GM23248 (cell line): ENCODE data around the gene RAD21L1. TPM values are rescaled to one million over a fixed set of nuclear protein-coding genes. Genes with fewer than 3 reads are reported as not detected.
"Not testable (repeated sequence)": the region's sequence is repeated elsewhere in the genome, so short reads cannot be mapped to it uniquely, and the experiment has no call there.

Experiments used
- DNase-seq: peaks from one replicate; pipeline ENCODE4 v3.0.0-alpha.2; 2015
- H2AFZ ChIP-seq: fragments of 200-600 bp; sonication (generic); 2 replicates; pipeline ENCODE4 v1.6.1; 2016; ENCODE audit warnings: antibody characterized with exemption
- H3F3A ChIP-seq: fragments of 200-600 bp; sonication (generic); 2 replicates; pipeline ENCODE4 v1.6.1; 2016; ENCODE audit warnings: mild to moderate bottlenecking, antibody characterized with exemption, mixed run types; ENCODE audit not compliant: insufficient read depth
- H3K27ac ChIP-seq: fragments of 200-600 bp; sonication (generic); 2 replicates; pipeline ENCODE4 v1.5.1; 2016; ENCODE audit warnings: mild to moderate bottlenecking
- H3K27me3 ChIP-seq: fragments of 200-600 bp; sonication (generic); replicated peaks from 2 replicates; pipeline ENCODE4 v1.6.1; 2016; ENCODE audit warnings: mild to moderate bottlenecking; ENCODE audit not compliant: insufficient read depth
- H3K36me3 ChIP-seq: fragments of 200-600 bp; sonication (generic); 2 replicates; pipeline ENCODE4 v1.6.1; 2016; ENCODE audit warnings: low read depth, mild to moderate bottlenecking
- H3K4me1 ChIP-seq: fragments of 200-600 bp; sonication (generic); 2 replicates; pipeline ENCODE4 v1.6.1; 2016; ENCODE audit warnings: mild to moderate bottlenecking; ENCODE audit not compliant: insufficient read depth
- H3K4me2 ChIP-seq: fragments of 200-600 bp; sonication (generic); one replicate; pipeline ENCODE4 v1.6.1; 2016; ENCODE audit warnings: mild to moderate bottlenecking; ENCODE audit not compliant: unreplicated experiment
- H3K4me3 ChIP-seq: fragments of 200-600 bp; sonication (generic); 2 replicates; pipeline ENCODE4 v1.5.1; 2016; ENCODE audit warnings: mild to moderate bottlenecking
- H3K79me2 ChIP-seq: fragments of 200-600 bp; sonication (generic); 2 replicates; pipeline ENCODE4 v1.6.1; 2016; ENCODE audit warnings: mild to moderate bottlenecking; ENCODE audit not compliant: insufficient read depth
- H3K9ac ChIP-seq: fragments of 200-600 bp; sonication (generic); 2 replicates; pipeline ENCODE4 v1.6.1; 2016; ENCODE audit warnings: mild to moderate bottlenecking
- H3K9me2 ChIP-seq: fragments of 200-600 bp; sonication (generic); 2 replicates; pipeline ENCODE4 v1.6.1; 2016; ENCODE audit warnings: mixed run types, mild to moderate bottlenecking, moderate library complexity; ENCODE audit not compliant: insufficient read depth
- H3K9me3 ChIP-seq: fragments of 200-600 bp; sonication (generic); one replicate; pipeline ENCODE4 v1.6.1; 2017; ENCODE audit warnings: low read depth
- H4K20me1 ChIP-seq: fragments of 200-600 bp; sonication (generic); 2 replicates; pipeline ENCODE4 v1.6.0; 2016; ENCODE audit not compliant: insufficient read depth
- EZH2 ChIP-seq: fragments of 200-600 bp; sonication (generic); IDR thresholded peaks from 2 replicates; pipeline ENCODE4 v1.6.1; 2018; ENCODE audit warnings: antibody characterized with exemption, mild to moderate bottlenecking; ENCODE audit not compliant: insufficient read depth, poor library complexity, severe bottlenecking
- EZH2phosphoT487 ChIP-seq: fragments of 200-600 bp; sonication (generic); IDR thresholded peaks from 2 replicates; pipeline ENCODE4 v1.6.1; 2018; ENCODE audit warnings: antibody characterized with exemption, moderate library complexity, mild to moderate bottlenecking, low read depth; ENCODE audit not compliant: insufficient read depth
- WGBS, 2 experiments: methylation state at CpG; one replicate each; pipeline ENCODE4 v1.1.6; 2015 to 2017; ENCODE audit warnings: low lambda C conversion rate in 2 of 2, low coverage in 1 of 2; ENCODE audit errors: missing lambda C conversion rate in 2 of 2; 5-methylcytosine and 5-hydroxymethylcytosine counted together
- in situ Hi-C: fragments of 300-500 bp; cut with MboI; formaldehyde crosslinking; loops from 2 replicates; pipeline ENCODE4 v1.15.0; 2020
- polyA plus RNA-seq: library from polyadenylated mRNA; unstranded; fragments of >200 nt; fragmentation: Nextera tagmentation; extraction: Ambion mirVana; gene quantifications from 2 replicates; pipeline ENCODE4 v1.2.1, GENCODE V29; 2016
- total RNA-seq: library from RNA; depleted of rRNA; stranded (reverse); fragments of >200 nt; shearing (Covaris generic); gene quantifications from 2 replicates; pipeline ENCODE4 v1.2.3, GENCODE V29; 2014

Gene RAD21L1
- total and polyA plus RNA-seq, 2 experiments from 2014 or later: 0.16 TPM; not detected in 1

GRCh38 chr20:1212607-1213396, 13.0 kb upstream of the RAD21L1 start:
- H4K20me1 ChIP-seq: no peaks in the 10 kb centered on the region
- no peaks in the 10 kb centered on the region for H3K36me3 ChIP-seq
- TF ChIP-seq EZH2phosphoT487 (no peak), EZH2 (no peak)
- no peaks in the 10 kb centered on the region for H3K9me2 ChIP-seq
- in situ Hi-C loops: loop anchor here (25.0 kb wide), 1 partner anchor 401 kb away; no protein-coding TSS in a partner anchor
- H3K4me1 ChIP-seq: no peaks in the 10 kb centered on the region
- peak overlapping the region; percentile 74 for H2AFZ ChIP-seq
- no peaks in the 10 kb centered on the region for H3K79me2 ChIP-seq
- WGBS, 2 experiments: 11% methylated on average over 21 of the region's 21 CpGs
- peak; percentile 92 for DNase-seq
- H3K9ac ChIP-seq: no peak overlapping the region
- H3K4me3 ChIP-seq: peak overlapping the region; percentile 39; the same call in 1 of the 2 replicates
- H3K27me3 ChIP-seq: peaks cover 17% of the 10 kb centered on the region; the same call in 1 of the 2 replicates
- H3K9me3 ChIP-seq: no peaks in the 10 kb centered on the region
- H3K27ac ChIP-seq: no peak overlapping the region
- no peaks in the 10 kb centered on the region for H3F3A ChIP-seq
- peak overlapping the region; percentile 71 for H3K4me2 ChIP-seq

GRCh38 chr20:1214838-1215261, 11.0 kb upstream of the RAD21L1 start:
- no peak overlapping the region for H3K9ac ChIP-seq
- H3K9me3 ChIP-seq: no peaks in the 10 kb centered on the region
- no peaks in the 10 kb centered on the region for H3K79me2 ChIP-seq
- peaks cover 2% of the 10 kb centered on the region; the same call in 1 of the 2 replicates for H3K27me3 ChIP-seq
- TF ChIP-seq EZH2: no peak
- TF ChIP-seq EZH2phosphoT487: no peak
- DNase-seq: no peak
- no peaks in the 10 kb centered on the region for H3K4me1 ChIP-seq
- in situ Hi-C loops: loop anchor here (25.0 kb wide), 1 partner anchor 403 kb away; no protein-coding TSS in a partner anchor
- H3K4me2 ChIP-seq: no peak overlapping the region
- no peaks in the 10 kb centered on the region for H3F3A ChIP-seq
- no peaks in the 10 kb centered on the region for H4K20me1 ChIP-seq
- H3K9me2 ChIP-seq: no peaks in the 10 kb centered on the region
- 54 to 66% methylated on average over 4 of the region's 4 CpGs for WGBS, 2 experiments
- no peak overlapping the region for H3K27ac ChIP-seq
- H3K36me3 ChIP-seq: no peaks in the 10 kb centered on the region
- H2AFZ ChIP-seq: no peak overlapping the region
- no peak overlapping the region for H3K4me3 ChIP-seq

- no peaks in the 10 kb centered on the region for H3K79me2 ChIP-seq
- no peaks in the 10 kb centered on the region for H3K36me3 ChIP-seq
- no peak overlapping the region for H3K9ac ChIP-seq
- H3K4me1 ChIP-seq: no peaks in the 10 kb centered on the region
- H3K4me3 ChIP-seq: no peak overlapping the region
- no peak for TF ChIP-seq EZH2phosphoT487
- TF ChIP-seq EZH2: no peak
- H4K20me1 ChIP-seq: no peaks in the 10 kb centered on the region
- H3F3A ChIP-seq: no peaks in the 10 kb centered on the region
- H3K27ac ChIP-seq: no peak overlapping the region
- no peaks in the 10 kb centered on the region for H3K9me2 ChIP-seq
- in situ Hi-C loops: loop anchor here (25.0 kb wide), 1 partner anchor 403 kb away; no protein-coding TSS in a partner anchor
- DNase-seq: no peak
- WGBS, 2 experiments: 65 to 67% methylated on average over 11 of the region's 11 CpGs
- no peak overlapping the region for H3K4me2 ChIP-seq
- H2AFZ ChIP-seq: no peak overlapping the region
- H3K27me3 ChIP-seq: no peaks in the 10 kb centered on the region; the same call in 1 of the 2 replicates
- H3K9me3 ChIP-seq: no peaks in the 10 kb centered on the region
Measured at GRCh38 chr20:1215386-1216170, 10.3 kb upstream of the RAD21L1 start.

GRCh38 chr20:1216527-1217427, 9.1 kb upstream of the RAD21L1 start:
- not testable (repeated sequence) for H2AFZ ChIP-seq, H3K4me1 ChIP-seq, H3K4me2 ChIP-seq, H4K20me1 ChIP-seq, H3K27ac ChIP-seq, H3K9me3 ChIP-seq, DNase-seq, H3K9me2 ChIP-seq, H3K36me3 ChIP-seq, H3F3A ChIP-seq, H3K27me3 ChIP-seq, H3K9ac ChIP-seq, H3K4me3 ChIP-seq, H3K79me2 ChIP-seq
- in situ Hi-C loops: loop anchor here (25.0 kb wide), 1 partner anchor 404 kb away; no protein-coding TSS in a partner anchor
- 61% methylated on average over 19 of the region's 19 CpGs for WGBS, 2 experiments

- WGBS, 2 experiments: 42 to 55% methylated on average over 3 to 4 of the region's 4 CpGs
- in situ Hi-C loops: loop anchor here (25.0 kb wide), 1 partner anchor 410 kb away; no protein-coding TSS in a partner anchor
Measured at GRCh38 chr20:1222750-1223149, 3.1 kb upstream of the RAD21L1 start.

More at GRCh38 chr20:1222750-1223149, 3.1 kb upstream of the RAD21L1 start:
- H2AFZ ChIP-seq, DNase-seq, H4K20me1 ChIP-seq, H3K4me2 ChIP-seq, H3K79me2 ChIP-seq, H3K9ac ChIP-seq, H3K9me3 ChIP-seq, H3K27ac ChIP-seq, H3K27me3 ChIP-seq, H3F3A ChIP-seq, H3K4me1 ChIP-seq, H3K9me2 ChIP-seq, H3K36me3 ChIP-seq, H3K4me3 ChIP-seq: not testable (repeated sequence)
